ENCODE measurements around the gene ZNF280D. TPM values are rescaled to one million over a fixed set of nuclear protein-coding genes. Genes with fewer than 3 reads are reported as not detected.

The ZNF280D gene
- total RNA-seq, 4 donors from 2014 or later, result 11.7 to 42.9 (median 15.1) TPM

DNA sequence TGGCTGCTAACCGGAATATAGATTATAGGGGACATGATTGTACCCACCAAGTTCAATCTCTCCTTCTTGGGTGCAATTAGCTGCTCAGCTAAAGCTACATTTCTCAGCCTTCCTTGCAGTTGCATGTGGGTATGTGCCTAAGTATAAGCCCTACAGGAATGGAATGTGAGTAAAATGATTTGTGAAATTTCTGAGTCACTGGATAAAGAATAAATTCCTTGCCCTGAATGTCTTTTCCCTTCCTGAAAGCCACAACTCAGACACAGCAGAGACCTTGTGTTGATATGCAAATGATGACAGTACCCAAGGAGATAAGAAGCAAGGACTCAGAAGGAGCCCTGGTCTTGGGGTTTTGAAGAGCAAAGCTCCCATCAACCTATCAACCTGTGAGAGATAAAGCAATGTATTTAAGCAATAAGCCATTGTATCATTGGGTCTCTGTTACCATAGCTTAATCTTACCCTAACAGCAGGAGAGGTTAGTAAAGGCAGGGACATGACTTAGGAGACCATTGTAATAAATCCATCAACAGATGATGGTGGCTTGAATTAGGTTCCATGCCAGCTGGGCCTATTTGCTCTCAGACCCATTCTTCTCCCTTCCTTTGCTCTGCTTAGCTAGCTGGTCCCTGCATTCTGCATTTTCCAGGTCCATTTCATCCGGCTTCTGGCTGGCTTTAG lies 25.6 kb upstream of the ZNF280D start:
- no peaks in the 10 kb centered on the region for H3K27me3 ChIP-seq
- no peak for DNase-seq
- no peak for TF ChIP-seq POLR2A (IDR thresholded peaks at IDR 0.05)
- TF ChIP-seq, protein P1, sequence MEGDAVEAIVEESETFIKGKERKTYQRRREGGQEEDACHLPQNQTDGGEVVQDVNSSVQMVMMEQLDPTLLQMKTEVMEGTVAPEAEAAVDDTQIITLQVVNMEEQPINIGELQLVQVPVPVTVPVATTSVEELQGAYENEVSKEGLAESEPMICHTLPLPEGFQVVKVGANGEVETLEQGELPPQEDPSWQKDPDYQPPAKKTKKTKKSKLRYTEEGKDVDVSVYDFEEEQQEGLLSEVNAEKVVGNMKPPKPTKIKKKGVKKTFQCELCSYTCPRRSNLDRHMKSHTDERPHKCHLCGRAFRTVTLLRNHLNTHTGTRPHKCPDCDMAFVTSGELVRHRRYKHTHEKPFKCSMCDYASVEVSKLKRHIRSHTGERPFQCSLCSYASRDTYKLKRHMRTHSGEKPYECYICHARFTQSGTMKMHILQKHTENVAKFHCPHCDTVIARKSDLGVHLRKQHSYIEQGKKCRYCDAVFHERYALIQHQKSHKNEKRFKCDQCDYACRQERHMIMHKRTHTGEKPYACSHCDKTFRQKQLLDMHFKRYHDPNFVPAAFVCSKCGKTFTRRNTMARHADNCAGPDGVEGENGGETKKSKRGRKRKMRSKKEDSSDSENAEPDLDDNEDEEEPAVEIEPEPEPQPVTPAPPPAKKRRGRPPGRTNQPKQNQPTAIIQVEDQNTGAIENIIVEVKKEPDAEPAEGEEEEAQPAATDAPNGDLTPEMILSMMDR (IDR thresholded peaks at IDR 0.05), result no peak
- H3K4me1 ChIP-seq, result peaks cover 18 to 46% (median 20%) of the 10 kb centered on the region in 3 donors
- H3K27ac ChIP-seq, result no peak overlapping the region
- 75 to 91% methylated on average over 2 of the region's 2 CpGs for WGBS, 2 donors
- no peak overlapping the region for H3K4me3 ChIP-seq
- no peaks in the 10 kb centered on the region for H3K36me3 ChIP-seq
- no peaks in the 10 kb centered on the region for H3K9me3 ChIP-seq
- intact Hi-C loops (cut with DNase I), result no loop called here

DNA sequence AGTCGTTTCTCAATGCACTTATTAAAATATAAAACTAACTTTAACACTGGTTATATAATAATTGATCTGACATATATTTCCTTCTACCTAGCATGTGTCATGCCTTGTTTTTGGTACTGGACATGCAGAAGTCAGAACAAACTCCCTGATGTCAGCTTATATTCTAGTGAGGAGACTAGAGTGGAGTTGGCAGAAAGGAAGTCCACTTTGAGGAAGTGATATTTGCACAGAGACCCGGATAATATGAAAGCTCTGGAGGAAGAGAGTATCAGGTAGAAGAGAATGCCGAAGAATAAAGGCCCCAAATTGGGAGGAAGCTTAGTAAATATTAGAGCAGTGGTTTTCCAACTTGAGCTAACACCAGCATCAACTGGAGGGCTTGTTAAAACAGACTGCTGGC lies 24.6 kb upstream of the ZNF280D start:
- Histone ChIP-seq H3K36me3 (no peaks in the 10 kb centered on the region), H3K27ac (no peak overlapping the region), H3K9me3 (no peaks in the 10 kb centered on the region), H3K4me3 (no peak overlapping the region), H3K27me3 (no peaks in the 10 kb centered on the region), H3K4me1 (peaks cover 15 to 36% (median 18%) of the 10 kb centered on the region in 3 donors)
- 57 to 65% methylated on average over 3 of the region's 3 CpGs for WGBS, 2 donors
- TF ChIP-seq POLR2A (IDR thresholded peaks at IDR 0.05), result no peak
- TF ChIP-seq, protein P1 (IDR thresholded peaks at IDR 0.05), result no peak
- DNase-seq, result no peak
- intact Hi-C loops (cut with DNase I), result no loop called here

DNA sequence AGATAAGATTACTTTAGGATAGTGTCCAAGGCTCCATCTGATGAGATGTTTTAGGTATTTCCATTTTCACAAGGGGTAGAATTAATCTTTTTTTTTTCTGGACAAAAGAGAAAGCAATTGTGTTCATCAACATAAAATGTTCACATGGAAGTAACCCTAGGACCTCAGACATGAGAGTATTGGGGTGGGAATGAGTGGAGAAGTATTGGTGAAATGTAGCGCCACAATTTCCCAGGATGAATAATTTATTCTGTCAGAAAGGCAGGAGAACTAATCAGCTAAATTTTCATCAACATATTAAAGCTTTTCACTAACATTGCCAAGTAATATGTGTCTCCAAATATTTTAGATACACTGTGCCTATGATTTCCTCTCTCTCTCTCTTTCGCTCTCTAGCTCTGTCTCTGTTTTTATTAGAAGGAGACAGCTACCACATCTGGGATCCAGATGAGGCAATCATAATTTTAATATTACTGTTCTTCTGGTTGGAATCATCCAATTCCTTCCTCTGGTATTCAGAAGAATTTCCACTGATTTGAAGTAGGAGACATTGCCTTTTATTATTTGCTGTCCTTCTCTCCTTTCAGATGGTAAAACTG lies 21.6 kb upstream of the ZNF280D start:
- Histone ChIP-seq H3K36me3 (no peaks in the 10 kb centered on the region), H3K4me1 (peaks cover 5 to 15% (median 15%) of the 10 kb centered on the region in 3 donors), H3K4me3 (no peak overlapping the region), H3K9me3 (no peaks in the 10 kb centered on the region), H3K27ac (peak overlapping the region in 1 of 4 donors; percentile 25), H3K27me3 (no peaks in the 10 kb centered on the region)
- intact Hi-C loops (cut with DNase I), result no loop called here
- WGBS, 2 donors, result 75 to 88% methylated on average over 2 of the region's 2 CpGs
- TF ChIP-seq, protein P1 (IDR thresholded peaks at IDR 0.05), result no peak
- TF ChIP-seq POLR2A (IDR thresholded peaks at IDR 0.05), result no peak
- DNase-seq, result no peak

DNA sequence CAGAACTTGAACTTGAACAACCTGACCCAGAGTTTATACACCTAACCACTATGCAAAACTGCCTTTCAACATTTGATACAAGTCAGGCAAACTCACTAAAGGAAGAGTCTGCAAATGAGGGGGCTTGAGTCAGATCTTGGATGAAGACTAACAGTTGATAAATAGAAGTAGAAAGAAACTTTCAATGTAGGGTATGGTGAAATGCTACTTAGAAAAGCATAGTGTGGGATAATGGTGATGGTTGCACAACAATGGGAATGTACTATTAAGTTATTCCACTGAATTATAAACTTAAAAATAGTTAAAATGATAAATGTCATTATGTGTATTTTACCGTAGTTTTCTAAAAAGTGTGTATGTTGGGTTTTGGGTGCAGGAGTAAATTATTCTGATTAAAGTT lies 19.7 kb upstream of the ZNF280D start:
- DNase-seq, result no peak
- 93 to 97% methylated on average over 1 of the region's 1 CpG for WGBS, 2 donors
- intact Hi-C loops (cut with DNase I), result no loop called here
- TF ChIP-seq, protein P1 (IDR thresholded peaks at IDR 0.05), result no peak
- no peak for TF ChIP-seq POLR2A (IDR thresholded peaks at IDR 0.05)
- Histone ChIP-seq H3K27ac (no peak overlapping the region), H3K36me3 (no peaks in the 10 kb centered on the region), H3K9me3 (no peaks in the 10 kb centered on the region), H3K4me3 (no peak overlapping the region), H3K27me3 (no peaks in the 10 kb centered on the region), H3K4me1 (no peaks in the 10 kb centered on the region)

DNA sequence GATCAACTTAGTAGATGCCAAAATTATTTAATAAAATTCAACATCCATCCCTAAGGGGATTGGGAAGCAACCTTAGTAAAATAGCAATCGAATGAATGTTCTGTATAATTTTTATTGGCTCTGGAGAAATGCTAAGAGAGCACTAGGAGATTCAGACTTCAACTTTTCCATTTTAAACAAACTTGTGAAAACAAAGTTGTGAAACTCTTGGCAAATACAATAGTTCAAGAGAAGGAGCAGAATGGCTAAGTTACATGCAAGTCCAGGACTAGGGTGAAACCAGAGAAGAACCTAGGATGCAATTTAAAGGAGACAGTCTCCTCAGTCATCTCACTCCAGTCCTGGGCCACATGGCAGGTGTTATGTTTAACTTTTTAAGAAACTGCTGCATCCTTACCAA lies 16.7 kb upstream of the ZNF280D start:
- 64 to 68% methylated on average over 1 of the region's 1 CpG for WGBS, 2 donors
- intact Hi-C loops (cut with DNase I), result no loop called here
- DNase-seq, result no peak
- Histone ChIP-seq H3K9me3 (no peaks in the 10 kb centered on the region), H3K36me3 (no peaks in the 10 kb centered on the region), H3K4me1 (no peaks in the 10 kb centered on the region), H3K27ac (no peak overlapping the region), H3K4me3 (no peak overlapping the region), H3K27me3 (no peaks in the 10 kb centered on the region)
- TF ChIP-seq, protein P1 (IDR thresholded peaks at IDR 0.05), result no peak
- TF ChIP-seq POLR2A (IDR thresholded peaks at IDR 0.05), result no peak
